Smooth muscle cell (in vitro differentiated cells): ENCODE data around the gene TMEM41B. TPM values are rescaled to one million over a fixed set of nuclear protein-coding genes. Genes with fewer than 3 reads are reported as not detected.
"Not testable (repeated sequence)": the region's sequence is repeated elsewhere in the genome, so short reads cannot be mapped to it uniquely, and the experiment has no call there.

Source experiments
- DNase-seq: peaks from one replicate; lab custom pipeline; 2025; ENCODE audit not compliant: unreplicated experiment; lab: John Stamatoyannopoulos, UW
- H2AFZ ChIP-seq: fragments of 200-600 bp; sonication (generic); 2 replicates; pipeline ENCODE4 v1.6.0; 2016; ENCODE audit warnings: antibody characterized with exemption, low read depth, mild to moderate bottlenecking
- H3F3A ChIP-seq: fragments of 200-600 bp; sonication (generic); 2 replicates; pipeline ENCODE4 v1.6.0; 2017; ENCODE audit warnings: antibody characterized with exemption, low read depth
- H3K27ac ChIP-seq: fragments of 200-600 bp; sonication (generic); 2 replicates; pipeline ENCODE4 v1.5.1; 2016; ENCODE audit warnings: low read depth, mild to moderate bottlenecking
- H3K27me3 ChIP-seq: fragments of 200-600 bp; sonication (generic); 2 replicates; pipeline ENCODE4 v1.6.1; 2016; ENCODE audit warnings: low read depth, mild to moderate bottlenecking
- H3K36me3 ChIP-seq: fragments of 200-600 bp; sonication (generic); 2 replicates; pipeline ENCODE4 v1.5.1; 2016; ENCODE audit warnings: low read depth
- H3K4me1 ChIP-seq: fragments of 200-600 bp; sonication (generic); 2 replicates; pipeline ENCODE4 v1.5.1; 2016; ENCODE audit warnings: low read depth
- H3K4me2 ChIP-seq: fragments of 200-600 bp; sonication (generic); 2 replicates; pipeline ENCODE4 v1.6.0; 2016; ENCODE audit warnings: mild to moderate bottlenecking
- H3K4me3 ChIP-seq: fragments of 200-600 bp; sonication (generic); 2 replicates; pipeline ENCODE4 v1.5.1; 2016; ENCODE audit warnings: mild to moderate bottlenecking
- H3K79me2 ChIP-seq: fragments of 200-600 bp; sonication (generic); 2 replicates; pipeline ENCODE4 v1.6.0; 2016; ENCODE audit warnings: low read depth, mild to moderate bottlenecking
- H3K9ac ChIP-seq: fragments of 200-600 bp; sonication (generic); 2 replicates; pipeline ENCODE4 v1.6.0; 2016; ENCODE audit warnings: low read depth
- H3K9me3 ChIP-seq: fragments of 200-600 bp; sonication (generic); replicated peaks from 2 replicates; pipeline ENCODE4 v1.5.1; 2016; ENCODE audit warnings: low read depth
- H4K20me1 ChIP-seq: fragments of 200-600 bp; sonication (generic); 2 replicates; pipeline ENCODE4 v1.6.0; 2016; ENCODE audit warnings: low read depth
- CTCF ChIP-seq: fragments of 200-600 bp; sonication (generic); IDR thresholded peaks from 2 replicates; pipeline ENCODE4 v1.5.1; 2017; ENCODE audit warnings: borderline replicate concordance, mild to moderate bottlenecking, antibody characterized with exemption; ENCODE audit not compliant: insufficient read depth, poor library complexity, severe bottlenecking
- WGBS: methylation state at CpG from one replicate; pipeline ENCODE4 v1.1.7; 2016; ENCODE audit warnings: low lambda C conversion rate; 5-methylcytosine and 5-hydroxymethylcytosine counted together
- polyA plus RNA-seq: library from polyadenylated mRNA; unstranded; fragments of >200 nt; fragmentation: Nextera tagmentation; extraction: Ambion mirVana; gene quantifications from 2 replicates; pipeline ENCODE4 v1.2.1, GENCODE V29; 2016
- total RNA-seq: library from RNA; depleted of rRNA; stranded (reverse); fragments of >200 nt; gene quantifications from 2 replicates; pipeline ENCODE4 v1.2.3, GENCODE V29; 2014

The TMEM41B gene
- total and polyA plus RNA-seq, 2 experiments from 2014 or later, result 33.6 to 57.3 TPM

- Histone ChIP-seq H3K27me3 (no peaks in the 10 kb centered on the region), H3K4me1 (no peaks in the 10 kb centered on the region), H3K4me3 (peak overlapping the region; percentile 99), H3K27ac (peak overlapping the region; percentile 97), H3F3A (no peaks in the 10 kb centered on the region), H3K79me2 (peaks cover 56% of the 10 kb centered on the region), H3K9me3 (no peaks in the 10 kb centered on the region), H3K4me2 (peak overlapping the region; percentile 91), H3K36me3 (no peaks in the 10 kb centered on the region), H2AFZ (no peak overlapping the region), H3K9ac (peak overlapping the region; percentile 98), H4K20me1 (peaks cover 52% of the 10 kb centered on the region)
- no peak for DNase-seq
- TF ChIP-seq CTCF, result no peak
- WGBS, result 5% methylated on average over 8 of the region's 9 CpGs
Observed at GRCh38 chr11:9263840-9264315, 50.5 kb downstream of the TMEM41B start.

- not testable (repeated sequence) for DNase-seq, H3F3A ChIP-seq, H3K9me3 ChIP-seq, H3K27me3 ChIP-seq, H3K4me2 ChIP-seq, H3K9ac ChIP-seq, H3K4me3 ChIP-seq, H3K4me1 ChIP-seq, H3K36me3 ChIP-seq, H2AFZ ChIP-seq
- H4K20me1 ChIP-seq, result peaks cover 83% of the 10 kb centered on the region
- H3K27ac ChIP-seq, result peak overlapping the region; percentile 1
- WGBS, result 89% methylated on average over 2 of the region's 2 CpGs
- H3K79me2 ChIP-seq, result peaks cover 86% of the 10 kb centered on the region
Observed at GRCh38 chr11:9260838-9261146, 53.6 kb downstream of the TMEM41B start.

GRCh38 chr11:9259981-9260837 lies 54.2 kb downstream of the TMEM41B start:
- no peak overlapping the region for H3K9ac ChIP-seq
- H2AFZ ChIP-seq, result no peak overlapping the region
- H3K27me3 ChIP-seq, result no peaks in the 10 kb centered on the region
- H3K4me3 ChIP-seq, result no peak overlapping the region
- 97% methylated on average over 3 of the region's 4 CpGs for WGBS
- peak overlapping the region; percentile 1 for H3K27ac ChIP-seq
- no peaks in the 10 kb centered on the region for H3K4me1 ChIP-seq
- no peak for TF ChIP-seq CTCF
- H3K79me2 ChIP-seq, result peaks cover 92% of the 10 kb centered on the region
- no peaks in the 10 kb centered on the region for H3F3A ChIP-seq
- no peak for DNase-seq
- no peak overlapping the region for H3K4me2 ChIP-seq
- H3K36me3 ChIP-seq, result no peaks in the 10 kb centered on the region
- no peaks in the 10 kb centered on the region for H3K9me3 ChIP-seq
- H4K20me1 ChIP-seq, result peaks cover 89% of the 10 kb centered on the region

GRCh38 chr11:9258279-9258678 lies 56.1 kb downstream of the TMEM41B start:
- H3K9ac ChIP-seq, H3F3A ChIP-seq, H3K4me2 ChIP-seq, H3K4me3 ChIP-seq, H3K4me1 ChIP-seq, DNase-seq, H3K9me3 ChIP-seq, H3K27me3 ChIP-seq, H2AFZ ChIP-seq, H3K27ac ChIP-seq, H3K36me3 ChIP-seq: not testable (repeated sequence)
- WGBS, result 98% methylated on average over 4 of the region's 4 CpGs
- Histone ChIP-seq H4K20me1 (peaks cover 100% of the 10 kb centered on the region), H3K79me2 (peaks cover 100% of the 10 kb centered on the region)
